Mesenchymal stem cell (in vitro differentiated cells and primary cell): ENCODE results near the gene ABCC2.

Experiments used
- DNase-seq: peaks from one replicate; pipeline ENCODE4 v3.0.0-alpha.2; 2013
- H2AFZ ChIP-seq: one replicate; pipeline ENCODE4 v1.6.1; 2013; ENCODE audit warnings: low read depth, mild to moderate bottlenecking, control low read depth, inconsistent platforms, low read length, moderate library complexity
- H2AK5ac ChIP-seq: 2 replicates; pipeline ENCODE4 v1.6.1; 2013; ENCODE audit warnings: low read length, moderate library complexity, mild to moderate bottlenecking, inconsistent platforms; ENCODE audit not compliant: severe bottlenecking
- H2BK120ac ChIP-seq: one replicate; pipeline ENCODE4 v1.6.1; 2013; ENCODE audit warnings: low read depth, mild to moderate bottlenecking, inconsistent platforms, low read length, moderate library complexity
- H2BK12ac ChIP-seq, 2 experiments: one replicate each; pipeline ENCODE4 v1.6.1; 2013; ENCODE audit warnings: inconsistent platforms in 2 of 2, low read length in 2 of 2, mild to moderate bottlenecking in 2 of 2, moderate library complexity in 2 of 2, control low read depth in 1 of 2
- H2BK15ac ChIP-seq: one replicate; pipeline ENCODE4 v1.6.1; 2013; ENCODE audit warnings: mild to moderate bottlenecking, low read depth, inconsistent platforms; ENCODE audit not compliant: poor library complexity, severe bottlenecking
- H2BK5ac ChIP-seq: 2 replicates; pipeline ENCODE4 v1.6.1; 2013; ENCODE audit warnings: low read depth, mild to moderate bottlenecking, low read length, control low read depth, inconsistent platforms; ENCODE audit not compliant: poor library complexity, severe bottlenecking
- H3K14ac ChIP-seq, 2 experiments: one replicate each; pipeline ENCODE4 v1.6.1; 2013; ENCODE audit warnings: inconsistent platforms in 2 of 2, low read length in 2 of 2, control low read depth in 1 of 2, mild to moderate bottlenecking in 1 of 2, moderate library complexity in 1 of 2
- H3K18ac ChIP-seq, 2 experiments: one replicate each; pipeline ENCODE4 v1.6.1; 2013; ENCODE audit warnings: inconsistent platforms in 2 of 2, low read length in 2 of 2, control low read depth in 1 of 2, low read depth in 1 of 2, mild to moderate bottlenecking in 1 of 2
- H3K23ac ChIP-seq, 2 experiments: one replicate each; pipeline ENCODE4 v1.6.1; 2013; ENCODE audit warnings: inconsistent platforms in 2 of 2, low read length in 2 of 2, mild to moderate bottlenecking in 2 of 2, moderate library complexity in 2 of 2, control low read depth in 1 of 2
- H3K27ac ChIP-seq: 2 replicates; pipeline ENCODE4 v1.5.1; 2013; ENCODE audit warnings: mild to moderate bottlenecking, moderate library complexity, low read length, control low read depth, inconsistent platforms; ENCODE audit not compliant: poor library complexity, severe bottlenecking
- H3K27me3 ChIP-seq, 2 experiments: 2 replicates each; pipeline versions ENCODE4 v1.6.1 to v1.7.0; 2013; ENCODE audit warnings: low read length in 2 of 2, mild to moderate bottlenecking in 2 of 2, moderate library complexity in 2 of 2, control low read depth in 1 of 2, inconsistent platforms in 1 of 2; ENCODE audit not compliant: control insufficient read depth in 1 of 2, insufficient read depth in 1 of 2
- H3K36me3 ChIP-seq, 2 experiments: 2 replicates each; pipeline versions ENCODE4 v1.6.1 to v1.7.0; 2013; ENCODE audit warnings: low read length in 2 of 2, control low read depth in 1 of 2, inconsistent platforms in 1 of 2, low read depth in 1 of 2, mild to moderate bottlenecking in 1 of 2; ENCODE audit not compliant: insufficient read depth in 2 of 2, control insufficient read depth in 1 of 2
- H3K4ac ChIP-seq, 2 experiments: one replicate each; pipeline ENCODE4 v1.6.1; 2013; ENCODE audit warnings: inconsistent platforms in 2 of 2, low read length in 2 of 2, mild to moderate bottlenecking in 2 of 2, moderate library complexity in 2 of 2, control low read depth in 1 of 2, low read depth in 1 of 2
- H3K4me1 ChIP-seq: 2 replicates; pipeline ENCODE4 v1.6.1; 2013; ENCODE audit warnings: low read depth, low read length, control low read depth; ENCODE audit not compliant: control insufficient read depth, insufficient read depth
- H3K4me2 ChIP-seq: 2 replicates; pipeline ENCODE4 v1.6.1; 2013; ENCODE audit warnings: low read length, mild to moderate bottlenecking, inconsistent platforms; ENCODE audit not compliant: poor library complexity, severe bottlenecking
- H3K4me3 ChIP-seq, 2 experiments: 2 replicates each; pipeline versions ENCODE4 v1.5.1 to v1.7.0; 2013; ENCODE audit warnings: low read length in 2 of 2, mild to moderate bottlenecking in 2 of 2, control low read depth in 1 of 2, low read depth in 1 of 2; ENCODE audit not compliant: insufficient read depth in 1 of 2
- H3K79me1 ChIP-seq: replicated peaks from 2 replicates; pipeline ENCODE4 v1.6.1; 2013; ENCODE audit warnings: mild to moderate bottlenecking, control low read depth, low read length, inconsistent platforms; ENCODE audit not compliant: poor library complexity, severe bottlenecking
- H3K9ac ChIP-seq: 2 replicates; pipeline ENCODE4 v1.7.0; 2013; ENCODE audit warnings: mild to moderate bottlenecking, low read length, moderate library complexity
- H3K9me3 ChIP-seq: 2 replicates; pipeline ENCODE4 v1.7.0; 2013; ENCODE audit warnings: mild to moderate bottlenecking, low read length; ENCODE audit not compliant: control insufficient read depth
- H4K8ac ChIP-seq: one replicate; pipeline ENCODE4 v1.6.1; 2013; ENCODE audit warnings: inconsistent platforms, mild to moderate bottlenecking, low read length, moderate library complexity
- H4K91ac ChIP-seq: one replicate; pipeline ENCODE4 v1.6.1; 2013; ENCODE audit warnings: mild to moderate bottlenecking, low read length, inconsistent platforms
- WGBS: methylation state at CpG from one replicate; pipeline ENCODE4 v1.1.7; 2013; ENCODE audit warnings: mixed read lengths; 5-methylcytosine and 5-hydroxymethylcytosine counted together

Gene ABCC2

DNA sequence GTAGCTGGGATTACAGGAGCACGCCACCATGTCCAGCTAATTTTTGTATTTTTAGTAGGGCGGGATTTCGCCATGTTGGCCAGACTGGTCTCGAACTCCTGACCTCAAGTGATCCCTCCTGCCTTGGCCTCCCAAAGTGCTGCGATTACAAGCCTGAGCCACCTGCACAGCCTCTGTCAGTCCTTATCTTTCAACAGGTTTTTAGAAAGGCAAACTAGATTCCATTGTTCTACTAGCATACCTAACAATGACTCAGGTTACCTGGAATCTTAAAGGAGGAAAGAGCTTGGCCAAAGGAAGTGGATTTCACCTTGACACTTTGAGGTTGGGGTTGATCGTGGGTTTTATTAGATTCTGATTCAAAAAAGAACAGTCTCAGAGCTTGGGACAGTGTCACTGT lies 3.2 kb downstream of the ABCC2 start:
- Histone ChIP-seq H3K4me1 (peaks cover 13% of the 10 kb centered on the region), H3K4me3 (no peak overlapping the region)

DNA sequence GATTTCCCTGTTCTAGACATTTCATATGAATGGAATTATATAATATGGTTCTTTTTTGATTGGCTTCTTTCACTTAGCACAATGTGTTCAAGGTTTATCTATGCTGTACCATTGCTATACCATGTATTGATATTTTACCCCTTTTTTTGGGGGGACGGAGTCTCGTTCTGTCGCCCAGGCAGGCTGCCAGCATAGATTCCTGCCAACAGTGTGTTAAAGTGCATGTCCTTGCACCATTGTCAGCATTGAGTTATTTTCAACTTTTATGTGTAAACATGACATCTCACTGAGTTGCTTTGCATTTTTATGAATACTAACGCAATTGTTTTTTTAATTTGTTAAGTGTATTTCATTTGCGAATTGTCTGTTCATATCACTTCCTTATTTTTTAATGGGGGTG lies 4.9 kb downstream of the ABCC2 start:
- H3K9ac ChIP-seq, result no peak overlapping the region
- no peak overlapping the region for H4K8ac ChIP-seq
- H3K4ac ChIP-seq, result no peak overlapping the region
- no peak overlapping the region for H2BK15ac ChIP-seq
- H3K4me1 ChIP-seq, result peaks cover 9% of the 10 kb centered on the region
- H2AFZ ChIP-seq, result no peak overlapping the region
- H2BK5ac ChIP-seq, result no peak overlapping the region
- no peak overlapping the region for H3K4me3 ChIP-seq
- H2BK120ac ChIP-seq, result no peak overlapping the region
- 100% methylated on average over 2 of the region's 5 CpGs for WGBS
- no peaks in the 10 kb centered on the region for H3K27me3 ChIP-seq
- H3K79me1 ChIP-seq, result no peaks in the 10 kb centered on the region
- no peak overlapping the region for H2AK5ac ChIP-seq
- H3K4me2 ChIP-seq, result no peak overlapping the region
- no peak for DNase-seq
- no peak overlapping the region for H4K91ac ChIP-seq
- H3K14ac ChIP-seq, result no peak overlapping the region
- no peak overlapping the region for H3K18ac ChIP-seq
- no peaks in the 10 kb centered on the region for H3K36me3 ChIP-seq
- H3K27ac ChIP-seq, result no peak overlapping the region
- no peak overlapping the region for H3K23ac ChIP-seq
- no peaks in the 10 kb centered on the region for H3K9me3 ChIP-seq
- no peak overlapping the region for H2BK12ac ChIP-seq

More for the DNA sequence above, 3.2 kb downstream of the ABCC2 start:
- no peak overlapping the region for H4K8ac ChIP-seq
- H2BK5ac ChIP-seq, result no peak overlapping the region
- no peak overlapping the region for H3K27ac ChIP-seq
- H3K23ac ChIP-seq, result no peak overlapping the region
- H3K4ac ChIP-seq, result no peak overlapping the region
- no peak overlapping the region for H4K91ac ChIP-seq
- 95% methylated on average over 6 of the region's 6 CpGs for WGBS
- no peak overlapping the region for H3K18ac ChIP-seq
- no peak overlapping the region for H2BK12ac ChIP-seq
- no peak overlapping the region for H3K14ac ChIP-seq
- H2BK15ac ChIP-seq, result no peak overlapping the region
- DNase-seq, result no peak
- H2AFZ ChIP-seq, result no peak overlapping the region
- no peaks in the 10 kb centered on the region for H3K36me3 ChIP-seq
- H3K27me3 ChIP-seq, result no peaks in the 10 kb centered on the region
- H3K79me1 ChIP-seq, result no peaks in the 10 kb centered on the region
- H3K4me2 ChIP-seq, result no peak overlapping the region
- peak overlapping the region; percentile 63 for H3K9ac ChIP-seq
- H2AK5ac ChIP-seq, result peak overlapping the region; percentile 41
- H2BK120ac ChIP-seq, result no peak overlapping the region
- no peaks in the 10 kb centered on the region for H3K9me3 ChIP-seq

DNA sequence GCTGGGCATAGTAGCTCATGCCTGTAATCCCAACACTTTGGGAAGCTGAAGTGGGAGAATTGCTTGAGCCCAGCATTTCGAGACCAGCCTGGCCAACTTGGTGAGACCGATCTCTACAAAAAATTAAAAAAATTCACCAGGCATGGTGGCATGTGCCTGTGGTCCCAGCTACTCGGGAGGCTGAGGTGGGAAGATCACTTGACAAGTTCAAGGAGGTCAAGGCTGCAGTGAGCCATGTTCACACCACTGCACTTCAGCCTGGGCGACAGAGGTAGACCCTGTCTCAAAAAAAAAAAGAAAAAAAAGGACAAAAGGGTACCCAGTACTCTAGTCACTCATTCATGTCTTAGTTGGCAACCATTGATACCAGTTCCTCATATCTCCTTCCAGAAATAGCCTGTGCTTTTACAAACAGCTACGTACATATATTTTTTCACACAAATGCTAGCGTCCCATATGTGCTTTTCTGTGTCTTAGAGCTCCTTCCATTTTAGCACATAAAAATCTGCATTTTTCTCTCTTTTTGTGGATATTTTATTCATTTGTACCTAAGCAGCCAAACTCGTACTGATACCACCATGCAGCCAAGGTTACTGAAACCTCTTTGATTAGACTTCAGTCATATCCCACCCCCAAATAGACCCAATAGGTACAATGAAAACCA lies 5.5 kb downstream of the ABCC2 start:
- Histone ChIP-seq H3K18ac (no peak overlapping the region), H3K14ac (no peak overlapping the region), H3K4me3 (peak overlapping the region in 1 of 2 experiments; percentile 42), H2BK15ac (no peak overlapping the region), H2BK5ac (no peak overlapping the region), H2BK120ac (no peak overlapping the region), H2AFZ (no peak overlapping the region), H3K4me1 (peaks cover 9% of the 10 kb centered on the region), H4K91ac (no peak overlapping the region), H3K27me3 (no peaks in the 10 kb centered on the region), H2AK5ac (no peak overlapping the region), H4K8ac (no peak overlapping the region), H3K9me3 (no peaks in the 10 kb centered on the region), H3K4me2 (no peak overlapping the region), H3K4ac (no peak overlapping the region), H3K79me1 (no peaks in the 10 kb centered on the region), H3K27ac (no peak overlapping the region), H3K36me3 (no peaks in the 10 kb centered on the region), H2BK12ac (no peak overlapping the region), H3K9ac (peak overlapping the region; percentile 86), H3K23ac (no peak overlapping the region)
- 83% methylated on average over 7 of the region's 7 CpGs for WGBS
- no peak for DNase-seq

DNA sequence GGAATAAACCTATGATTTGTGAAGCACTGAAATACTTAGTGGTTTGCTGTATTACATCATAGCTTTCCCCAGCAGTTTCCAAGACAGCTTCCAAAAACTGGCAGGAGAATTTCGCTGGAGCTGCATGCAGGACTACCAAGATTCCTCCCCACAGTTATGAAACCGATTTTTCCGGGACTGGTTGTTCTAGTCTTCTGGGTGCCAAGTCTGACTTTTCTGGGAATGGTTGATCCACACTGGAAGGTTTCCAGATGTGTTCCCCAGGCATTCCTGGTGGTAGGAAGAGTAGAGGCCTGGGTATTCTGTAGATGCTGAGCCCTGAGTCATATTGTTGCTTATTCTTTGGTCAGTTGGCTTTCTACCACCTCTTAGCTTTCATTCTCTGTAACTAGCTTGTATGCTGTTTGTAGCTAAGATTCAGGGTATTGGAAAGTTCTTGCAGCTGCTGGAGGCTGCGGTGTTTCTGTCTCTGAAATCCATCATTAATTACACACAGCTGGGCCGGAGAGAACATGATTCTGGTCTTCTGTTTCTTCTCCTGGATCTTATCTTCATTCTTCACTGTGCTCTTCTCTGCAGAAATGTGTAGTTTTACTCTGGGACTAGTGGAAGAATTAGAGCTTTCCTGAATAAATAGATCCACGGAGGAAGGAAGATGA lies 6.3 kb downstream of the ABCC2 start:
- no peak overlapping the region for H2BK15ac ChIP-seq
- no peak overlapping the region for H2AK5ac ChIP-seq
- H3K27ac ChIP-seq, result no peak overlapping the region
- H3K9me3 ChIP-seq, result no peaks in the 10 kb centered on the region
- H2BK12ac ChIP-seq, result no peak overlapping the region
- DNase-seq, result peak; percentile 71
- no peak overlapping the region for H3K4me2 ChIP-seq
- H3K27me3 ChIP-seq, result no peaks in the 10 kb centered on the region
- H2AFZ ChIP-seq, result no peak overlapping the region
- H2BK5ac ChIP-seq, result no peak overlapping the region
- H2BK120ac ChIP-seq, result no peak overlapping the region
- no peak overlapping the region for H4K8ac ChIP-seq
- peaks cover 8% of the 10 kb centered on the region for H3K4me1 ChIP-seq
- H3K4me3 ChIP-seq, result peak overlapping the region in 1 of 2 experiments; percentile 46
- peaks cover 0 to 5% of the 10 kb centered on the region in 2 experiments for H3K36me3 ChIP-seq
- H4K91ac ChIP-seq, result no peak overlapping the region
- no peak overlapping the region for H3K4ac ChIP-seq
- peak overlapping the region; percentile 86 for H3K9ac ChIP-seq
- H3K18ac ChIP-seq, result peak overlapping the region in 1 of 2 experiments; percentile 21
- no peak overlapping the region for H3K14ac ChIP-seq
- 70% methylated on average over 4 of the region's 6 CpGs for whole genome bisulfite sequencing
- no peak overlapping the region for H3K23ac ChIP-seq
- H3K79me1 ChIP-seq, result no peaks in the 10 kb centered on the region
